ENCODE measurements around the gene ITGB1.
"Not testable (repeated sequence)": the region's sequence is repeated elsewhere in the genome, so short reads cannot be mapped to it uniquely, and the experiment has no call there.

GRCh38 chr10:32979719-32980118 is 21.7 kb upstream of the ITGB1 start:
- TF ChIP-seq CTCF (conservative IDR thresholded peaks at IDR 0.05); EZH2 (IDR thresholded peaks at IDR 0.05; ENCODE audit: low read depth): not testable (repeated sequence)
